Stimulated activated CD8-positive, alpha-beta memory T cell treated with anti-CD3 and anti-CD28 coated beads, Interleukin-7, amount 100 ng/mL, for 24 hours (primary cell): ENCODE results near the gene FKBP5.
"Not testable (repeated sequence)": the region's sequence is repeated elsewhere in the genome, so short reads cannot be mapped to it uniquely, and the experiment has no call there.

Source experiments
- DNase-seq: peaks from one replicate; pipeline ENCODE4 v3.0.0-alpha.2; 2020; ENCODE audit warnings: low read depth

The FKBP5 gene

GRCh38 chr6:35583893-35584688 lies 104.6 kb downstream of the FKBP5 start:
- DNase-seq, result peak; percentile 33

GRCh38 chr6:35582315-35582714 lies 106.4 kb downstream of the FKBP5 start:
- no peak for DNase-seq

- no peak for DNase-seq
These were observed 107.1 kb downstream of the FKBP5 start for GRCh38 chr6:35581633-35582032.

- DNase-seq, result no peak
These were observed 107.9 kb downstream of the FKBP5 start for GRCh38 chr6:35580836-35581235.

- no peak for DNase-seq
These were observed 112.0 kb downstream of the FKBP5 start for GRCh38 chr6:35576682-35577081.

GRCh38 chr6:35573495-35574110 lies 115.1 kb downstream of the FKBP5 start:
- no peak for DNase-seq

- DNase-seq, result not testable (repeated sequence)
These were observed 117.8 kb downstream of the FKBP5 start for GRCh38 chr6:35570885-35571330.

- peak; percentile 8 for DNase-seq
These were observed 119.7 kb downstream of the FKBP5 start for GRCh38 chr6:35569011-35569461.

GRCh38 chr6:35566794-35567193 lies 121.9 kb downstream of the FKBP5 start:
- DNase-seq, result no peak

- DNase-seq, result no peak
These were observed 124.0 kb downstream of the FKBP5 start for GRCh38 chr6:35564733-35565132.

GRCh38 chr6:35562060-35562459 lies 126.7 kb downstream of the FKBP5 start:
- DNase-seq, result no peak

- no peak for DNase-seq
These were observed 127.6 kb downstream of the FKBP5 start for GRCh38 chr6:35561113-35561512.

- DNase-seq, result no peak
These were observed 130.1 kb downstream of the FKBP5 start for GRCh38 chr6:35558571-35558970.

- DNase-seq, result no peak
These were observed 131.5 kb downstream of the FKBP5 start for GRCh38 chr6:35557239-35557638.

GRCh38 chr6:35554811-35555210 lies 133.9 kb downstream of the FKBP5 start:
- no peak for DNase-seq

- no peak for DNase-seq
These were observed 135.4 kb downstream of the FKBP5 start for GRCh38 chr6:35553315-35553714.

GRCh38 chr6:35552285-35552917 lies 136.3 kb downstream of the FKBP5 start:
- peak; percentile 40 for DNase-seq

- DNase-seq, result no peak
These were observed 138.3 kb downstream of the FKBP5 start for GRCh38 chr6:35550437-35550836.

GRCh38 chr6:35547676-35548075 lies 141.0 kb downstream of the FKBP5 start:
- no peak for DNase-seq

- DNase-seq, result no peak
These were observed 143.8 kb downstream of the FKBP5 start for GRCh38 chr6:35544769-35545361.

GRCh38 chr6:35543459-35544193 lies 145.1 kb downstream of the FKBP5 start:
- DNase-seq, result no peak

GRCh38 chr6:35541836-35542235 lies 146.9 kb downstream of the FKBP5 start:
- DNase-seq, result no peak
